ENCODE data around the gene MASP1. TPM values are rescaled to one million over a fixed set of nuclear protein-coding genes. Genes with fewer than 3 reads are reported as not detected.

The MASP1 gene
- polyA plus RNA-seq, 1 donor (not counting 4 experiments of a cell fraction or from before 2014, with no cell fraction given), result not detected

GRCh38 chr3:187247398-187247797, 44.1 kb downstream of the MASP1 start:
- no peak overlapping the region for H3K9ac ChIP-seq (ENCODE audit: control insufficient read depth, extremely low read depth, insufficient read depth, low read length)
- dilution Hi-C loops (cut with MboI; ENCODE audit: extremely low pct_ligation_motif_present, low sequenced_read_pairs), result no loop called here
- FAIRE-seq (no peak), DNase-seq (ENCODE audit: low read depth, low spot score) (no peak)
- H3K4me1 ChIP-seq (ENCODE audit: control insufficient read depth, extremely low read depth, insufficient read depth, low read length), result no peaks in the 10 kb centered on the region
- no peaks in the 10 kb centered on the region for H3K9me1 ChIP-seq (ENCODE audit: control insufficient read depth, extremely low read depth, insufficient read depth, low read length)
- H3K4me3 ChIP-seq (ENCODE audit: control insufficient read depth in 2 of 3, extremely low read depth in 1 of 3, insufficient read depth in 2 of 3, low read depth in 1 of 3, low read length in 3 of 3), result no peak overlapping the region
- no peaks in the 10 kb centered on the region for H3K36me3 ChIP-seq (ENCODE audit: control insufficient read depth in 2 of 2, extremely low read depth in 1 of 2, insufficient read depth in 2 of 2, low read length in 2 of 2)
- no peaks in the 10 kb centered on the region for H3K79me2 ChIP-seq (ENCODE audit: control insufficient read depth, insufficient read depth, low read length)
- no peak overlapping the region for H2AFZ ChIP-seq (ENCODE audit: control insufficient read depth, low read length)
- H3K4me2 ChIP-seq (ENCODE audit: control insufficient read depth, extremely low read depth, insufficient read depth, low read depth, low read length), result no peak overlapping the region
- H4K20me1 ChIP-seq (ENCODE audit: control insufficient read depth, extremely low read depth, insufficient read depth, low read length), result no peaks in the 10 kb centered on the region
- H3K9me3 ChIP-seq (ENCODE audit: control insufficient read depth, low read depth, low read length), result no peaks in the 10 kb centered on the region
- peaks cover 11% of the 10 kb centered on the region for H3K27me3 ChIP-seq (ENCODE audit: control insufficient read depth, extremely low read depth, insufficient read depth, low read length)
- TF ChIP-seq CTCF (optimal IDR thresholded peaks at IDR 0.05 in 1 of 3, IDR thresholded peaks at IDR 0.05 in 1 of 3, conservative IDR thresholded peaks at IDR 0.05 in 1 of 3; ENCODE audit: extremely low read depth in 1 of 3, insufficient read depth in 2 of 3, low read length in 3 of 3) (no peak), EZH2 (IDR thresholded peaks at IDR 0.05; ENCODE audit: low read length) (no peak)
- H3K27ac ChIP-seq (ENCODE audit: control insufficient read depth, insufficient read depth, low read length), result no peak overlapping the region

- Histone ChIP-seq H3K9me3 (ENCODE audit: control insufficient read depth, low read depth, low read length) (no peaks in the 10 kb centered on the region), H3K4me2 (ENCODE audit: control insufficient read depth, extremely low read depth, insufficient read depth, low read depth, low read length) (no peak overlapping the region), H4K20me1 (ENCODE audit: control insufficient read depth, extremely low read depth, insufficient read depth, low read length) (no peaks in the 10 kb centered on the region), H2AFZ (ENCODE audit: control insufficient read depth, low read length) (no peak overlapping the region), H3K79me2 (ENCODE audit: control insufficient read depth, insufficient read depth, low read length) (no peaks in the 10 kb centered on the region), H3K27me3 (ENCODE audit: control insufficient read depth, extremely low read depth, insufficient read depth, low read length) (peaks cover 9% of the 10 kb centered on the region), H3K4me3 (ENCODE audit: control insufficient read depth in 2 of 3, extremely low read depth in 1 of 3, insufficient read depth in 2 of 3, low read depth in 1 of 3, low read length in 3 of 3) (no peak overlapping the region), H3K27ac (ENCODE audit: control insufficient read depth, insufficient read depth, low read length) (no peak overlapping the region), H3K9me1 (ENCODE audit: control insufficient read depth, extremely low read depth, insufficient read depth, low read length) (no peaks in the 10 kb centered on the region), H3K9ac (ENCODE audit: control insufficient read depth, extremely low read depth, insufficient read depth, low read length) (no peak overlapping the region), H3K4me1 (ENCODE audit: control insufficient read depth, extremely low read depth, insufficient read depth, low read length) (no peaks in the 10 kb centered on the region), H3K36me3 (ENCODE audit: control insufficient read depth in 2 of 2, extremely low read depth in 1 of 2, insufficient read depth in 2 of 2, low read length in 2 of 2) (no peaks in the 10 kb centered on the region)
- dilution Hi-C loops (cut with MboI; ENCODE audit: extremely low pct_ligation_motif_present, low sequenced_read_pairs), result no loop called here
- DNase-seq (ENCODE audit: low read depth, low spot score) (no peak), FAIRE-seq (no peak)
- TF ChIP-seq EZH2 (IDR thresholded peaks at IDR 0.05; ENCODE audit: low read length) (no peak), CTCF (optimal IDR thresholded peaks at IDR 0.05 in 1 of 3, IDR thresholded peaks at IDR 0.05 in 1 of 3, conservative IDR thresholded peaks at IDR 0.05 in 1 of 3; ENCODE audit: extremely low read depth in 1 of 3, insufficient read depth in 2 of 3, low read length in 3 of 3) (no peak)
These were observed 47.5 kb downstream of the MASP1 start for GRCh38 chr3:187243933-187244524.
